Motor neuron (in vitro differentiated cells): ENCODE data around the gene TIGD3. TPM values are rescaled to one million over a fixed set of nuclear protein-coding genes. Genes with fewer than 3 reads are reported as not detected.
"Not testable (repeated sequence)": the region's sequence is repeated elsewhere in the genome, so short reads cannot be mapped to it uniquely, and the experiment has no call there.

Source experiments
- ATAC-seq, 8 experiments: fragments of 200-7000 bp; cut with Tn5 transposase; replicated peaks in 6 of 8; 2 replicates each; pipeline ENCODE4 v1.8.0; 2021; ENCODE audit warnings: mild to moderate bottlenecking in 8 of 8, moderate library complexity in 8 of 8
- H3K27ac ChIP-seq, 2 donors: fragments of 250-450 bp; sonication (Bioruptor Pico); 2 replicates each; pipeline ENCODE4 v1.9.0; 2021; ENCODE audit warnings: antibody characterized with exemption in 2 of 2, mild to moderate bottlenecking in 2 of 2, moderate library complexity in 1 of 2
- H3K4me1 ChIP-seq, 2 donors: fragments of 250-450 bp; sonication (Bioruptor Pico); replicated peaks in 1 of 2; 2 replicates each; pipeline ENCODE4 v1.6.1; 2021; ENCODE audit warnings: antibody characterized with exemption in 2 of 2, mild to moderate bottlenecking in 2 of 2, moderate library complexity in 1 of 2
- H3K4me3 ChIP-seq, 5 donors: fragments of 250-450 bp; sonication (Bioruptor Pico); 2 replicates each; pipeline ENCODE4 v1.9.0; 2021; ENCODE audit warnings: antibody characterized with exemption in 5 of 5, mild to moderate bottlenecking in 5 of 5, moderate library complexity in 4 of 5
- WGBS, 10 experiments: fragments of 450-650 bp; shearing (Covaris generic); methylation state at CpG; one replicate each; pipeline ENCODE4 v1.0.0; 2022; 5-methylcytosine and 5-hydroxymethylcytosine counted together
- in situ Hi-C, 9 experiments: fragments of 400-800 bp; cut with MboI; loops; one replicate each; pipeline ENCODE4 v1.15.0; 2021; ENCODE audit warnings: low sequenced_read_pairs in 9 of 9, low pct_unique_long_range_greater_than_20kb in 2 of 9; ENCODE audit not compliant: unreplicated experiment in 9 of 9
- total RNA-seq, 8 experiments: library from RNA; unstranded; fragments of 300-600 nt; gene quantifications; 2 replicates each; pipeline versions ENCODE4 v1.2.3 to v1.2.4, GENCODE V29; 2022

TIGD3 gene
- total RNA-seq, 8 experiments from 2014 or later = 0.28 to 5.8 (median 4.2) TPM; not detected in 1

DNA sequence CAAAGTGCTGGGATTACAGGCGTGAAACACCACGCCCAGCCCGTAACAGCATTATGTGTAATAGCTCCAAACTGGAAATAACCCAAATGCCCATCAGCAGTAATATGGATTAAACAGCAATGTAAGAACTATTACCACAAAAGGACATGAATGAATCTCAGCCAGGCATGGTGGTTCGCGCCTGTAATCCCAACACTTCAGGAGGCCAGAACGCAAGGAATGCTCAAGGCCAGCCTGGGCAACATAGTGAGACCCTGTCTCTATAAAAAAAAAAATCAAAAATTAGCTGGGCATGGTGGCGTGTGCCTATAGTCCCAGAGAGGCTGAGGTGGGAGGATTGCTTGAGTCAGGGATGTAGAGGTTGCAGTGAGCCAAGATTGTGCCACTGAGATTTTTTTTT is 24.0 kb upstream of the TIGD3 start:
- no peak overlapping the region for H3K27ac ChIP-seq

GRCh38 chr11:65332591-65332990 is 22.0 kb upstream of the TIGD3 start:
- 89 to 100% (median 100%) methylated on average over 1 to 7 of the region's 9 CpGs; no CpG with 5 or more reads in 5 of the 10 experiments for WGBS, 10 experiments
- in situ Hi-C loops, ATAC-seq, H3K4me1 ChIP-seq, H3K27ac ChIP-seq, H3K4me3 ChIP-seq: not testable (repeated sequence)

More for the DNA sequence above, 24.0 kb upstream of the TIGD3 start:
- Histone ChIP-seq H3K4me3 (no peak overlapping the region), H3K4me1 (peaks cover 8 to 10% of the 10 kb centered on the region in 2 donors)
- WGBS, 10 experiments = 73 to 96% (median 84%) methylated on average over 2 to 7 of the region's 7 CpGs; no CpG with 5 or more reads in 3 of the 10 experiments
- ATAC-seq = no peak
- in situ Hi-C loops = no loop called here

GRCh38 chr11:65334696-65335295 is 19.8 kb upstream of the TIGD3 start:
- Histone ChIP-seq H3K4me3 (peak overlapping the region; percentile 58 to 92 (median 62)), H3K27ac (no peak overlapping the region), H3K4me1 (peaks cover 7% of the 10 kb centered on the region in 2 donors)
- ATAC-seq = peak in 2 of 8 experiments; percentile 1
- 0 to 5% (median 0%) methylated on average over 1 to 5 of the region's 5 CpGs for WGBS, 10 experiments
- in situ Hi-C loops = no loop called here

GRCh38 chr11:65338676-65339075 is 15.9 kb upstream of the TIGD3 start:
- peaks cover 7% of the 10 kb centered on the region in 2 donors for H3K4me1 ChIP-seq
- no peak overlapping the region for H3K27ac ChIP-seq
- in situ Hi-C loops = no loop called here
- ATAC-seq = no peak
- H3K4me3 ChIP-seq = no peak overlapping the region
- WGBS, 10 experiments = 20 to 100% (median 96%) methylated on average over 1 to 6 of the region's 7 CpGs; no CpG with 5 or more reads in 1 of the 10 experiments

GRCh38 chr11:65340226-65340625 is 14.3 kb upstream of the TIGD3 start:
- WGBS, 10 experiments = 66 to 100% (median 87%) methylated on average over 2 to 8 of the region's 11 CpGs; no CpG with 5 or more reads in 5 of the 10 experiments
- in situ Hi-C loops = no loop called here
- Histone ChIP-seq H3K4me1 (peaks cover 3 to 5% of the 10 kb centered on the region in 2 donors), H3K27ac (no peak overlapping the region), H3K4me3 (no peak overlapping the region)
- no peak for ATAC-seq

GRCh38 chr11:65341856-65342255 is 12.7 kb upstream of the TIGD3 start:
- in situ Hi-C loops = no loop called here
- WGBS, 10 experiments = 56 to 100% (median 94%) methylated on average over 1 to 3 of the region's 3 CpGs
- no peak overlapping the region for H3K4me3 ChIP-seq
- H3K27ac ChIP-seq = no peak overlapping the region
- H3K4me1 ChIP-seq = no peaks in the 10 kb centered on the region
- ATAC-seq = no peak

- no peak for ATAC-seq
Observed at GRCh38 chr11:65351511-65351910, 3.0 kb upstream of the TIGD3 start.

DNA sequence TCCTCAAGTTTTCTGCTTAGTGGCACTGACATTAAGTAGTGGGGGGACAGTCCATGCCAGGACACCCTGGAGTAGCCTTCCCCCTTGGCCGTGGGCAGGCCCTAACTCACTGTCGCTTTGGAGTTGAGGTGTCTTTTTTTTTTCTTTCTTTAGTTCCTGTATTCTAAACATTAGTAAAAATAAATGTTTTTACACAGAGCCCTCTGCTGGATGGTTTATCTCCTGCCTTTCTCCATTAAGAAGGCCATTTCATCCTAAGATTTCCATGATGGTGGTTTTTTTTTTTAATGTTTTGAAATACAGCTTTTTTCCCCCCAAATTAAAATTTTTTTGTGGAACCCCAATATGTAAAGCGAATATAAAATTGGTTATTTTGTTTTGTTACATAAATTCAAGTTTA is 1.8 kb upstream of the TIGD3 start:
- ATAC-seq = no peak
- Histone ChIP-seq H3K4me3 (no peak overlapping the region), H3K4me1 (peaks cover 17% of the 10 kb centered on the region in 2 donors), H3K27ac (no peak overlapping the region)
- in situ Hi-C loops = loop anchor here in 1 of 9 experiments (25.0 kb wide), 1 partner anchor 160 kb away; no protein-coding TSS in a partner anchor
- 64 to 94% (median 78%) methylated on average over 1 to 3 of the region's 3 CpGs for WGBS, 10 experiments

More at GRCh38 chr11:65351511-65351910, 3.0 kb upstream of the TIGD3 start:
- Histone ChIP-seq H3K27ac (no peak overlapping the region), H3K4me1 (peaks cover 17% of the 10 kb centered on the region in 2 donors), H3K4me3 (no peak overlapping the region)
- WGBS, 10 experiments = 80 to 100% (median 100%) methylated on average over 1 to 2 of the region's 2 CpGs; no CpG with 5 or more reads in 2 of the 10 experiments
- in situ Hi-C loops = loop anchor here in 1 of 9 experiments (25.0 kb wide), 1 partner anchor 161 kb away; no protein-coding TSS in a partner anchor

DNA sequence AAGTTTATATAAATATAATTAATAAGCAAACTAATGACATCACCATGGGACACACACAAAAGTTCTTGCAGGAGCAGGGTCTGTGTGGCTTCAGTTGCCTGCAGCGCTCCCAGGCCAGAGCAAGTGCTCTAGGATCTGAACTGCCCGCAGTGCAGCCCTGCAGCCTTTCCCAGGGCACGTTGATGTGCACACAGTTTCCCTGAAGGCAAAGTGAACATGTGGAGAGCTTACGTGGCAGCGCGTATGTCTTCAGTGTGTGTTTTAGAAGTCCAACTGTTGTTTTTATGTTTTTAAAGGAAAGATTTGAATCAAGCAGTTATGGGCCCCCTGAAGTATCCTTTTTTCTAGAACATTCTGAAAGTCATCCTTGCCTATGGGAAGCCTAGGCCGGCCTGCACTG is 1.2 kb upstream of the TIGD3 start:
- no peak for ATAC-seq
- 81 to 100% (median 89%) methylated on average over 3 to 7 of the region's 7 CpGs; no CpG with 5 or more reads in 1 of the 10 experiments for WGBS, 10 experiments
- peak overlapping the region in 1 of 5 donors; percentile 92 for H3K4me3 ChIP-seq
- peaks cover 17% of the 10 kb centered on the region in 2 donors for H3K4me1 ChIP-seq
- in situ Hi-C loops = loop anchor here in 1 of 9 experiments (25.0 kb wide), 1 partner anchor 159 kb away; no protein-coding TSS in a partner anchor
- H3K27ac ChIP-seq = peak overlapping the region in 1 of 2 donors; percentile 53

DNA sequence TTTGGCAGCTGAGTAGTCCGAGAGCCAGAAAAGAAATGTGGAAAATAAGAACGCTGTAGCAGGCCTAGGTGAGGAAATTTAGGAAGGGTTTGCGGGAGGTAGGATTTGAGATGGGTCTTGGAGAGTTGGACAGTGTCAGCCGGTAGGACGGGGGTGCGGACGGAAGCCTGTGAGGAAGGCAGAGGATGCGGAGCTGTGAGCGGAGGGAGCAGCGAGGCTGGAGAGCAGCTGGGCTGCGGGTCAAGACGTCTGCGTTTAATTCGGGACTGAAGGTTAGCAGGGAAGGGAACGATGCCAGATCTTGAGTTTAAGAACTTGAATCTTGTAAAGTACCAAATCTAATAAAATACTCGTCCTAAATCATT is 669 bp upstream of the TIGD3 start:
- peak overlapping the region; percentile 56 to 92 (median 64) for H3K4me3 ChIP-seq
- in situ Hi-C loops = loop anchor here in 1 of 9 experiments (25.0 kb wide), 1 partner anchor 158 kb away; no protein-coding TSS in a partner anchor
- peaks cover 17% of the 10 kb centered on the region in 2 donors for H3K4me1 ChIP-seq
- ATAC-seq = peak in 6 of 8 experiments; percentile 1 to 6 (median 2)
- WGBS, 10 experiments = 0 to 45% (median 22%) methylated on average over 1 to 16 of the region's 16 CpGs; no CpG with 5 or more reads in 2 of the 10 experiments
- H3K27ac ChIP-seq = peak overlapping the region; percentile 42 to 53

- ATAC-seq = peak; percentile 1 to 64 (median 48)
- peak overlapping the region; percentile 56 to 92 (median 64) for H3K4me3 ChIP-seq
- H3K4me1 ChIP-seq = peaks cover 17% of the 10 kb centered on the region in 2 donors
- 5 to 20% (median 12%) methylated on average over 1 to 8 of the region's 47 CpGs; no CpG with 5 or more reads in 6 of the 10 experiments for WGBS, 10 experiments
- H3K27ac ChIP-seq = peak overlapping the region; percentile 84 to 86
- in situ Hi-C loops = loop anchor here in 1 of 9 experiments (25.0 kb wide), 1 partner anchor 157 kb away; no protein-coding TSS in a partner anchor
Observed at GRCh38 chr11:65355013-65355775, 643 bp downstream of the TIGD3 start.

DNA sequence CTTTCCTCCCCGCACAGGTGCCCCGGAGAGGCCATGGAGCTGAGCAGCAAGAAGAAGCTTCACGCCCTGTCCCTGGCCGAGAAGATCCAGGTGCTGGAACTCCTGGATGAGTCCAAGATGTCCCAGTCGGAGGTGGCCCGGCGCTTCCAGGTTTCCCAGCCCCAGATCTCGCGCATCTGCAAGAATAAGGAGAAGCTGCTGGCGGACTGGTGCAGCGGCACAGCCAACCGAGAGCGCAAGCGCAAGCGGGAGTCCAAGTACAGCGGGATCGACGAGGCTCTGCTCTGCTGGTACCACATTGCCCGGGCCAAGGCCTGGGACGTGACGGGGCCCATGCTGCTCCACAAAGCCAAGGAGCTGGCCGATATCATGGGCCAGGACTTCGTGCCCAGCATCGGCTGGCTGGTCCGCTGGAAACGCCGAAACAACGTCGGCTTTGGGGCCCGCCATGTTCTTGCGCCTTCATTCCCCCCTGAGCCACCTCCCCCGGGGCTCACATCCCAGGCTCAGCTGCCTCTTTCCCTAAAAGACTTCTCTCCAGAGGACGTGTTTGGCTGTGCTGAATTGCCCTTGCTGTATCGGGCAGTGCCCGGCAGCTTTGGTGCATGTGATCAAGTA is 1.3 kb downstream of the TIGD3 start:
- in situ Hi-C loops = loop anchor here in 1 of 9 experiments (25.0 kb wide), 1 partner anchor 156 kb away; no protein-coding TSS in a partner anchor
- 18 to 53% (median 48%) methylated on average over 3 to 20 of the region's 35 CpGs; no CpG with 5 or more reads in 7 of the 10 experiments for WGBS, 10 experiments
- peak overlapping the region; percentile 78 to 84 for H3K27ac ChIP-seq

More for the DNA sequence above, 1.3 kb downstream of the TIGD3 start:
- Histone ChIP-seq H3K4me3 (peak overlapping the region; percentile 56 to 92 (median 64)), H3K4me1 (peaks cover 17% of the 10 kb centered on the region in 2 donors)
- peak in 4 of 8 experiments; percentile 1 to 20 (median 2) for ATAC-seq
